ENCODE results near the gene CENPX.
"Not testable (repeated sequence)": the region's sequence is repeated elsewhere in the genome, so short reads cannot be mapped to it uniquely, and the experiment has no call there.

The CENPX gene

DNA sequence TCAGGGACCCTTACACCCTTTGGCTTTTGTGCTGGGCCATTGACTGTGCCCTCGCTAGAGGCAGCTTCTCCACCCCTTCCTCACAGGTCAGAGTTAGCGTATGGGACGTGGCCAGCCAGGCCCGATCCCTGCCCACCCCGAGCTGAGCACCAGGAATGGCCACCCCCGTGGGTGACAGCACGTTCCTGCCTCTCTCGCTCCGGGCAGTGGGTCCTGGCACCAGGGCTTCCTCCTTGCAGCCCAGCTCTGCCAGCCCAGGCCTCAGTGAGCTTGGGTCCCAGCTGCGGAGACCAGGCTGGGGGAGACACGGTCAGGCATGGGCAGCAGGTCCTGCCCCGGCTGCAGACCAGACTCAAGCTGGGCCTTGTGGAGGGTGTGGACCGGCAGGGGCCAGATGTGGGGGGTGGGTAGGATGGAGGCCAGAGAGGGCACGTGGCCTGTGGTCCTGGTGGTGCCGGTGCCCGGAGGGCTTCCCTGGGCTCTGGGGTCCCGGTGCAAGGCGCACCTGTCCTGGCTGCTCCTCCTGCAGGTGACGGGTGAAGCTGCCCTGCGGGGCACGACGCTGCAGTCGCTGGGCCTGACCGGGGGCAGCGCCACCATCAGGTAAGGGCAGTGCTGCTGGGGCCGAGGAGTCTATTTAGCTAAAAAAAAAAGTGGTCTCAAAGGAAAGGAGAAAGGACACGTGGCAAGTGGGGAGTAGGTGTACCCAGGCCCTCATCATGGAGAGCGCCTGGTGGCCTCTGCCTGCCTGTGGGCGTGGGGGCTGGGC is 27.0 kb downstream of the CENPX start:
- DNase-seq: no peak

DNA sequence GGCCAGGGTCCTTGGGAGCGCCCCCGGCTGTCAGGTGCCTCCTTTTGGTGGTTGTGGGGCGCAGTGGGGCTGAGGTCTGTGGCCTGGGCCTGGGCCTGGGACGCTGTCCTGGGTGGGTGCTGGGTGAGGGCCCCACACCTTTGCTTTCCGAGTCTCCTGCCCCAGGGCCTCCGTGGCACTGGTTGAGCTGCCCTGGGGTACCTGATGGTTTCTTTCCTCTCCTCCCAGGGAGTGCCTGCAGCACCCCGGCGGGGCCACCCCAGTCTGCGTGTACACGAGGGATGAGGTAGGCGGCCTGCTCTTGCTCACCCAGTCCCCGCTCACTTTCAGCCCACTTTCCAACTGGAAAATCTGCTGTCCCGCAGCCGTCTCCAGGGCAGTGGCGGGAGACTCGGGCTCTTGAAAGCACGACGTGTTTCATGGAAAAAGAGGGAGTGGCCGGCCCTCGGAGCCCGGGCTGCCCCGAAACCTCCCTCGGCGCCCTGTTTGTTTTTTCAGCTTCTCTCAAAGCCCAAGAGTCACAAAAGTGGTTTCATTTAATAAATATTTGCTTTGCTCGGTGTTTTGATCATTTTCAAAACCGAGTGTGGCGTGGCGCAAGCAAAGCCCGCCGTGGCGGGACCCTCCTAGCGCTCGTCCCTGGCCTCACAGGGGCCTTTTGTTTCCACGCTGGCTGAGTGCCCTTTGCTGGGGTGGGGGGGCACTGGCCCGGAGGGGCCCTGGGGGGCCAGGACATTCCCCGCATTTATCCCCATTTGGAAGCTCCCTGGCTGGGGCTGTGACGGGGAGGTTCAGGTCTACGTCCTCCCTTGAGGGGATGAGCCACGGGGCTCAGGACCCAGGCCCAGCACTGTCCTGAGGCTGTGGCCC is 27.9 kb downstream of the CENPX start:
- no peak for DNase-seq

DNA sequence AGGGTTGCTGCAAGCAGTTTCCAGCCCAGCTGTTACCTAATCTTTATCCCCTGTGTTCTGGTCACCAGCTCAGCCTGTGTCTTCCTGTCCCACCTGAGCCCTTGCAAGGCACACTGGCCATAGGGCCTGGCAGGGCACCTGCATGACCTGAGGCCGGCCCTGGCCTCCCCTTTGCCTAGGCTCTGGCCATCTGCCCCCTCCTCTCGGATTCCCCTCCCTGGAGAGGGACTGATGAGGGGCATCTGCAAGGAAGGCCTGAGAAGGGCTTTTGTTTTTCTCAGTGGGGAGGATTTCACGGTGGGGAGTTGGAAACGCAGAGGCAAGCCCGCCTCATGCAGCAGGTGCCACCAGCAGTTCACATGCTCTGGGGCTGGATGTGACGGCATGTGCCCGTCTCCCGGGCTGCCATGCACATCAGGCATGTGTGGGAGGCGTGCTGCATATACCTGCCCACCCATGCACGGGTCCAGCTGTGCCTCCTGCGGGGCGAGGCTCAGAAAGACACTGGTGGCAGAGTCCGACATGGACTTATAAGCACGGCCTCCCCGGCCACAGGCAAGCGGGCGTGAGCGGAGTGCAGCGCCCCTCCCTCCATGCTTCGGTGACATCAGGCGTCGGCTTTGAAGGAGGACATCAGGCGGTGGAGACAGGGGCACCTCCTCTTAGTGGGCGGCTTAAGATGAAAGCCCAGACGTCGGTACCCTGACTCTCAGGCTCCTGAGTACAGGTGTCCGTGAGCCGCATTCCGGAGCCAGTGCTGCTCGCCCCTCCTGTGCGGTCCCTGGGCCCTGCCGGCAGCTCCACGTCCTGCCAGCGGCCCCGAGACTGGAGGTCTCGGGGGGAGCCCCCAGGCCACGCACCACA is 28.7 kb downstream of the CENPX start:
- no peak for DNase-seq

DNA sequence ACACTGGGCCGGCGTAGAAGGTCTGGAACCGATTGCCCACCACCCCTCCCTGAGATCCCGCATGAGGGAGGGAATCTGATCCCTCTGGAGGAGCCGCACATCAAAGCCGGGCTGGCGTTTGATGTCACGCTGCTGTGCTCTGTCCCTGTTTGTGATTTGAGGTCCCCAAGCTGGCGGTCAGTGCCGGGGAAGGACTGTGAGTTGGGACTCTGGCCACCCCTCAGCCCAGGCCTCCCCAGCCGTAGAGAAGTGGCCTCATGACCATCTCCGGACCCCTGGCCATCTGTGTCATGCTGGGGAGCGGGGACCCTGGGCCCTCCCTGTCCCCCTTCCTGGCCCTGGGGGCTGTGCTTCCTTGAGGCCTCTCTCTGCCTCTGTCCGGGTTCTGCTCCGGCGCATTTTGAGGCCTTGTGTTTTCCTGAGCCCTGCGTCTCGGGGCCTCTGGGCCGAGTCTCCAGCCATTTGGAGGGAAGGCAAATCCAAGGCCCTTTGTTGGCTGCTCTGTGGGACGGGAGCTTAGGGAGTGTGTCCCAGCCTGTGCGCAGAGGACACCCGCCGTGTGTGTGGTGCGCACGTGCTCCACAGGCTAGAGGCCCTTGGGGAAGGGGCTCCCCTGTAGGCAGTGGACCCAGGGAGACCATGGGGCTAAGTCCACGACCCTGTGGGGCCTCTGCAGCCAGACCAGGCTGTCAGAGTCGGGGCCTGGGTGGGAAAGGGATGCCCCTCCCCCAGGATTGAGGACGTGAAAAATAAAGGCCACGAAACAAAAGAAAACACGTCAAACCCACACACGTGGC is 30.2 kb downstream of the CENPX start:
- no peak for DNase-seq

DNA sequence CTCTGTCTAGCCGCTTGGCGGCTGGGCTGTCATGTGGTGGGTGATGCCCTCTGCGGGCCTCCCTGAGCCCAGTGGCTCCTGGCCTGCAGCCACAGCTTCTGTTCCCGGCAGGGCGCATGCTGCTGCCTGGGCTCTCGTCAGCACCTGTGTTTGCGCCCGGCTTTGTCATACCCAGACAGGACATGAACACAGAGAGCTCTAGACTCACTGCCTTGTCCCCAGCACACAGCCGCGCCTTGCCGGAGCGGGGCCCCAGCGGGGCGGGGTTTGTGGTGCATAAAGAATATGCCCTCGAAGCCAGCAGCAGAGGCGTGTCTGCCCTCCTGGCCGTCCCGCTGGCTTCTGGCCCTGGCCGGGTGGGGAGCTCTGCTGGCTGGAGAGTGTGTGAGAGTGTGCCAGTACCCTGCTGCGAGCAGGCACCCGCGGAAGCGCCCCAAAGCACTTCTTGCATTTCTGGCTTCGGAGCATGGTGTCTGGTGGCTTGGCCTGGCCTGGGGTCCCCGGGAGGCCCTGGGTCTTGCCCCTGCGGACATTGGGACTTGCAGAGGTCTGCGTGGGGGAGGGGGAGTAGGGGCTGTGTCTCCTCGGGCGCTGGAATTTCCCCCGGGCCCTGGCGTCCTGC is 30.9 kb downstream of the CENPX start:
- DNase-seq: peak; percentile 87

DNA sequence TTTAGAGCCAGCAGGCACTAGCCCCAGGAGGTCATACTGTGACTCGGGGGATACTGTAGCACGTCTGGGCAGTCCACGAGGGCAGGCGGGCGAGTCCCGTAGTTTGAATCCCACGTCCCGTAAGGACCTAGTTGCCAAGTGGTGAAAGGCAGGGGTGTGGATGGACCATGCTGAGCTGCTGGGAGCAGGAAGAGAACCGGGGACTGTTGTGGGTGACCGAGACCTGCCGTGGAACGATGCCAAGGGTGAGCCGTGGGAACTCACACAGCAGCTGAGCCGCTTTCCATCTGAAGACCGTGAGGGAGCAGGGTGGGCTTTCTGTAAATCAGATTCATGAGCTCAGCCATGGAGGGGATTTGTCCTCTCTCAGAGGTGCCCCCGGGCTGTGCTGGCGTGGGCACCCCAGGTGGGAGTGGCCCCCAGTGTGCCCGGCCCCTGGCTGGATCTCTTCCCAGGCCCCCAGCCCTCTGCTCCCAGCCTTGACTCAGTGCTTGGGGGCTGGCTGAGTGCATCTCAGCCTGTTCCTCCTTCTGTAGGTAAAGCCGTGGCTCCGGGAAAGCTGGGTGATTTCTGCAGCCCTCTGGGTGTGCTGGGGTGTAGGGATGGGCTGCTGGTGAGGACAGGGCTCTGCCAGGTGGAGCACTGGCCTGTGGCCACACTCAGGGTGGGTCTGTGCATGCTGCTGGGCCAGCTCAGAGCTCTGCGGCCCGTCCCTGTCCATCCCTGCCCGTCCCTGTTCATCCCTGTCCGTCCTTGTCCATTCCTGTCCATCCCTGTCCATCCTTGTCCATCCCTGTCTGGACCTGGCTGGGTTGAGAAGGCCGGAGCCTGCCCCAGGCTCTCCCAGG is 31.6 kb downstream of the CENPX start:
- DNase-seq: no peak

DNA sequence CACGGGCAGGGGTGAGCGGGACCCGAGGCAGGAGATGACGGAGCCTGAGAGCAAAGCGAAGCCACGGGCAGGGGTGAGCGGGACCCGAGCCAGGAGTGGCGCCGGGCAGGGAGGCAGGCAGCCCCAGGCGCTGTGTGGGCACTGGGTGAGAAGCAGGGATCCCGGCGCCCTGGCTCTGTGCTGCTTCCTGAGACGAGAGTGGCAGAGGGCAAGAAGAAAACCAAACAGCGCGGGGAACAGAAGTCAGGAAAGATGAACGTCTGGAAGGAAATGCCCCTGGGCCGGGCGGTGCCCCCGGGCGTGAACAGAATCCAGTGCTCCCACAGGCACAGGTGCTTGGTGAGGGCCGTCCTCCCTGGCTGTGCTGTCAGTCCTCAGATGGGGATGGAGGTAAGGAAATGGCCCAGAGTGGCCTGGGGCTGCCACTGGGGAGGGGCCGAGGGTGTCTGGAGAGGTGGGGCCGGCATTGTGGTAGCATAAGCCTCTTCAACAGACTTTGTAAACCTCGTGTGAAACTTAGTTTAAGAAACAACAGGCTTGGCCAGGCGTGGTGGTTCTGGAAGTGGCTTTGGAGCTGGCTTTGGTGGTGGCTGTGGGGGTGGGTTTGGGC is 35.4 kb downstream of the CENPX start:
- no peak for DNase-seq

DNA sequence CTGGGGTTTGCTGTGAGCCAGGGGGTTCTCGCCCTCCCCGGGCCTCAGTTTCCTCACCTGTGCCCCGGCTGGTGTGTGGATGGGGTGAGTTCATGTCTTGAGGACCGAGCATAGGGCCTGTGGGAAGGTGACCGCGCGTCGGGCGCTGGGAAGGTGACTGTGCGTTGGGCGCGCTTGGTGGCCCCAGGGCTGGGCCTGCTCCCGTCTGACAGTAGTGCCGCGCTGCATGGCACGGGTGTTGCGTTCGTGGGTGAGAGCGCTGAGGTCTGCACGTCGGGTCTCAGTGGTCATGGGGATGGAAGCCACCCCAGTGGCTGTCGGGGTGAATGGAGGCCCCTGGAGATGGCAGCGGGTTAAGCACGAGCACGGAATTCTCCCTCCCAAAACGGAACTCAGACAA is 36.1 kb downstream of the CENPX start:
- no peak for DNase-seq

DNA sequence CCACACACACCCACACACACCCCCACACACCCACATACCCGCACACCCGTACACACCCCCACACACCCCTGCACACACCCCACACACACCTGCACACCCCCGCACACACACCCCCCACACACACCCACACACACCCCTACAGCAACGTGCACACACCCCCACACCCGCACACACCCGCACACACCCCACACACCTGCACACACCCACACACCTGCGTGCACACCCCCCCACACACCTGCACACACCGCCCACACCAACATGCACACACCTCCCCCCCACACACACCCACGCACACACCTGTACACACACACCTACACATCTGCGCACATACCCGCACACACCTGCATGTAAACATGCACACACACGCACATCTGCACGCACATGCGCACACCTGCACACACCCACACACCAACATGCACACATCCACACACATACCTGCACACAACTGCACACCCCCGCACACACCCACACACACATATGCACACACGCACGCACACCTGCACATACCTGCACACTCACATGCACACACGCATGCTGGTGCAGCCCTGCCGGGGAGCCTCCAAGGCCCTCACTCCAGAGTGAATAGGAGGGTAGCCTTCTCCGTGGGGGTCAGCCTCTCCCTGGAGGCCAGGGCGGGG is 37.8 kb downstream of the CENPX start:
- DNase-seq: no peak

DNA sequence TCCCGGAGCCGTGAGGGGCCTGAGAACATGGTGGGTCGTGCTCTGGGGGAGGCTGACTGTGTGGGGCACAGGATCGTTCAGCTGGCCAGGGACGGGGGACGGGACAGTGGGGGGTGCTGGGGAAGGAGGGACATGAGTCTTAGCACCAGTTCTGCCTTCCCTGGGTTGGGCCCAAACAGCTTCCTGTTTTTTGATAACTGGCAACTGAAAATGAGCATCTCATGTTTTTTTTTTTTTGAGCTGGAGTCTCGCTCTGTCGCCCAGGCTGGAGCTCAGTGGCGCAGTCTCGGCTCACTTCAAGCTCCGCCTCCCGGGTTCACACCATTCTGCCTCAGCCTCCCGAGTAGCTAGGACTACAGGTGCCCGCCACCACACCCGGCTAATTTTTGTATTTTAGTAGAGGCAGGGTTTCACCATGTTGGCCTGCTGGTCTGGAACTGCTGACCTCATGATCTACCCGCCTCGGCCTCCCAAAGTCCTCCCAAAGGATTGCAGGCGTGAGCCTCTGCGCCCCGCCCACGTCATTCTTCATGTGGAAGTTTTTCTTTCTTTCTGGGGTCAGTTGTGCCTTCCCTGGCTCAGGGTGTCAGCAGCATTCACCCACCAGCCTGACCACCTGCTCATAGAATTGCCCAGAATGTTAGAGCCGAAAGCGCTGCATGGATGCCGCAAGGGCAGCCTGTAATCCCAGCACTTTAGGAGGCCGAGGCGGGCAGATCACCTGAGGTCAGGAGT is 38.9 kb downstream of the CENPX start:
- no peak for DNase-seq

DNA sequence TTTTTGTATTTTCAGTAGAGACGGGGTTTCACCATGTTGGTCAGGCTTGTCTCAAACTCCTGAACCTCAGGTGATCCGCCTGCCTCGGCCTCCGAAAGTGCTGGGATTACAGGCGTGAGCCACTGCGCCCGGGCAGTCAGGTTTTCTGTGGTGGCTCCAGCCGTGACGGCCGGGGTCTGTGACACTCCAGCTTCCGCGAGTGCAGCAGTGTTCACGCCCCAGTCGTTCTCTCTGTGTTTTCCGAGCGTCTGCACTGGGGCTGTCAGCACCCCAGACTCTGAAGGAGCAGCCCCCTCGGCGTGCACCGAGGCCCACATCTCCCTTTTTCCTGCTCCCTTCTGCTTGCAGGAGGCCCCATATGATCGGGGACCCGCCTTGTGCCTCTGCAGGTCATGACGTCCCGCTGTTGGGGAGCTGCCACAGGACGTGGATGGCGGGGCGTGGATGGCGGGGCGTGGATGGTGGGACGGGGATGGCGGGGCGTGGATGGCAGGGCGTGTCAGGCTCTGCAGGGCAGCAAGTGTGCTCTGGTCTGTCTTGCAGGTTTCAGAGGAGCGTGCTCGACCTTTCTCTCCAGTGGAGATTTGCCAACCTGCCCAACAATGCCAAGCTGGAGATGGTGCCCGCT is 39.6 kb downstream of the CENPX start:
- no peak for DNase-seq

DNA sequence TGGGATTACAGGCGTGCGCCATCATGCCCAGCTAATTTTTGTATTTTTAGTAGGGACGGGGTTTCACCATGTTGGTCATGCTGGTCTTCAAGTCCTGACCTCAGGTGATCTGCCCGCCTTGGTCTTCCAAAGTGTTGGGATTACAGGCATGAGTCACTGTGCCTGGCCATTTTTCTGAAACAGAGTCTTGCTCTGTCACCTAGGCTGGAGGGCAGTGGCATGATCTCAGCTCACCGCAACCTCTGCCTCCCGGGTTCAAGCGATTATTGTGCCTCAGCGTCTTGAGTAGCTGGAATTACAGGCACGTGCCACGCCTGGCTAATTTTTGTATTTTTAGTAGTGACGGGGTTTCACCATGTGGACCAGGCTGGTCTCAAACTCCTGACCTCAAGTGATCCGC is 41.2 kb downstream of the CENPX start:
- DNase-seq: not testable (repeated sequence)

DNA sequence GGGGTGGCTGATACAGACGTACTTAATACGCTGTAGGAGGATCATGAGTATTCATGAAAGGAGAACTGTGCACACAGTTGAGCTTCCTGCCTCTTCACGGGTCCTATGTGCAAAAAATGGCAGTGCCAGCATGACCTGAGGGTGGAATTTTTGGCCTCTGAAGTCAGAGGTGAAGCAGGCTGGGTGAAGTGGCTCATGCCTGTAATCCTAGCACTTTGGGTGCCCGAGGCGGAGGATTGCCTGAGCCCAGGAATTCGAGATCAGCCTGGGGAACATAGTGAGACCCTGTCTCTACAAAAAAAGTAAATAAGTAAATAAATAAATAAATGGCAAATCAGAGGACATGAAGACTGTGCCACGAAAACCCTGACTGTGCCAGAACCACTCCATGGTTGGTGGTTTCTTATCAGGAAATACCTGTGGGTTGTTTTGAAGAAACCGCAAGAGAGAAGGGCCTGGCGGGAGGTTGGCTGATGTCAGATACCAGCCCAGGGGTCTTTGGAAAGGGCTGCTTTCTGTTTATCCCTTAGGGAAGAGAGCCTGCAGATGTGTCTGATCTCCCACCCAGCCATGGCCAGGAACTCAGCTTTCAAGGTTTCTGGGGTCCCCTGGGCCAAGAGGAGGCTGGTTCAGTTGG is 41.9 kb downstream of the CENPX start:
- no peak for DNase-seq

DNA sequence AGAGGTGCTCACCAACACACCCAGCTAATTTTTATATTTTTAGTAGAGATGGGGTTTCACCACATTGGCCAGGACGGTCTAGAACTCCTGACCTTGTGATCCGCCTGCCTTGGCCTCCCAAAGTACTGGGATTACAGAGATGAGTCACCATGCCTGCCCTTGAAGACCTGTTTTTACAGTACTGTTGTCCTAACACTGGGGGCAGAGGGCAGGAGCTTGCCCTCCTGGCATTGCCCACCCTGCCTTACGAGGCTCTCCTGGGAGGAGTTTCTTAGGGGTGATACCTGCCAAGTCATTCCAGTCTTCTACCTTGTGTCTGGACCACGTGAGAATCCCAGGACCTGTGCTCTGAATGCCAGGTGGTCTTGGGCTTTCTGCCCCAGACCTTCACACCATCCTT is 42.6 kb downstream of the CENPX start:
- DNase-seq: no peak

DNA sequence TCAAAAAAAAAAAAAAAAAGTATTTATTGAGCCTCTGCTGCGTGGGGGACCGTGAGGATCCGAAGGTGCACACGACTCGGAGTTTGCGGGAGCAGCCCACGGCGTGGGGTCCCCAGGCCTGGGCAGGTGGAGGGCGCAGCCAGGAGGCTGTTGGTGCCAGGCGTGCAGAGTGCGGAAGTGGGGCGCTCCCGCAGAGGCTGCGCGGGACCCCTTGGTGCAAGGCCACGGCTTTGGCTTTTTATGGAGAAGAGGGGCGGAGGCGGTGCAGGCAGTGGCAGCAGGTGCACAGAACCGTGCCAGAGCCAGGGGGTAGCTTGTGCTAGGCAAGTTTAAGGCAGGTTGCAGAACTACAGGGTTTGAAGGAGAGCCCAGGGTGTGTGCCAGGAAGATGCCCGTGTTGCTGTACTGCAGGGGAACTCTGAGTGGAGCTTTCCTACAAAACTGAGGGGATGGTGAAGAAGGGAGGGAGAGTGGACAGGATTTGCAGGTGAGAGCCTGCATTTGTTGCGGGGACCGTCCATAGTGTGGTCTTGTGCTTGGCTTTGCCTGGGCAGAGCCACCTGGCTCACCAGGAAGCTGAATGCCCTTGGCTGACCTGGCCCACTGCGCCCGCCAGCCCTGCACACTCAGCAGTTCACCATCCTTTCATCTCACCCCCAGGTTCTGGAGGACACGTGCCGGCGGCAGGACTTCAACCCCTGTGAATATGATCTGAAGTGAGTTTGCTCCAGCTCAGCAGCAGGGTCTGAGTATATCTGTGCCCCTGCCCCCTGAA is 44.0 kb downstream of the CENPX start:
- DNase-seq: no peak

DNA sequence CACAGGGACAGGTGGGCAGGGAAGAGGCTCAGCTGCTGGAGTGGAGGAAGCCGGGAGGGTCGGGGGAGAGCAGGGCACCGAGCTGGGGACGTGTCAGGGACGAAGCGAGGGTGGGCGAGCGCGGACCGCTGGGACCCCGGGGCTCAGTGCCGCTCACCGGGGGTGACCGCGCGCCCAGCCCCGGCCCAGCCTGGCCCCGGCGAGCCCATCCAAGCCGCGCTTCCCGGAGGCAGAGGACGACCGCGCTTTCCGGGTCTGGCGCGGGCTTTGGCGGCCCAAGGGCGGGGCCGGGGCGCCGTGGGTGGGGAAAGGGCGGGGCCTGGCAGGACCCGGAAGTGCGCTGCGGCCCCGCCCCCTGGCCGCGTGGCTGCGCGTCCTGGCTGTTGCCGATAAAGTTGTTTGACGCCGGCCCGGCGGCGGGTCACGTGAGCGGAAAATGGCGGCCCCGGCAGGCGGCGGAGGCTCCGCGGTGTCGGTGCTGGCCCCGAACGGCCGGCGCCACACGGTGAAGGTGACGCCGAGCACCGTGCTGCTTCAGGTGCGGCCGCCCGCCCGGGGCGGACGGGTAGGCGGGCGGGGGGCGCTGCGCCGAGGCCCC is 45.4 kb downstream of the CENPX start, which contains the start of gene ASPSCR1:
ASPSCR1 (plus strand) TSS at position 419 of the 598 bp plus-strand sequence; CDS start at position 437, 18 bp downstream.
- DNase-seq: peak; percentile 95
